Neural progenitor cell (in vitro differentiated cells): Measurements from ENCODE around the gene CENPP.

Experiments used
- EZH2 ChIP-seq: fragments of 200-600 bp; sonication (generic); IDR thresholded peaks from 2 replicates; pipeline ENCODE4 v1.6.1; 2017; ENCODE audit warnings: antibody characterized with exemption, mild to moderate bottlenecking, moderate library complexity
- TF ChIP-seq, protein P1 (sequence below): fragments of 200-600 bp; sonication (generic); IDR thresholded peaks from 2 replicates; pipeline ENCODE4 v1.5.1; 2017; ENCODE audit warnings: antibody characterized with exemption, mild to moderate bottlenecking

DNA sequence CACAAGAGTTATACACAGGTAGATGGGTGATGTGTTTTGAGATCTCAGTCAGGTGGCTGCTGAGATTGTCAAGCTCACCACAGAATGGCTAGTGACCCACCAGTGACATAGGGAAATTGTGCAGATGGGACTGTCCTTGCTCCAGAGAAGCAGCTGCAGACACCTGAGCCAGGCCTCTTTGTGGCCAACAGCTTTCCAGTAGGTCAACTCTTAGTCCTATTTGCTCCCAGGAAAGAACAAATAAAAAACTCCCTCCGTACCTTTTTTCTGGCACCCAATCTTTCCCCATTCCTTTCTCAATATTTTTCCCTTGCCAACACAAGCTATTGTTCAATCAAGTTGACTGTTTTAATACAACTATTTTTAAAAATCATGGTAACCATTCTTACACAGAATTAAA, 46.5 kb upstream of the CENPP start:
- TF ChIP-seq, protein P1, sequence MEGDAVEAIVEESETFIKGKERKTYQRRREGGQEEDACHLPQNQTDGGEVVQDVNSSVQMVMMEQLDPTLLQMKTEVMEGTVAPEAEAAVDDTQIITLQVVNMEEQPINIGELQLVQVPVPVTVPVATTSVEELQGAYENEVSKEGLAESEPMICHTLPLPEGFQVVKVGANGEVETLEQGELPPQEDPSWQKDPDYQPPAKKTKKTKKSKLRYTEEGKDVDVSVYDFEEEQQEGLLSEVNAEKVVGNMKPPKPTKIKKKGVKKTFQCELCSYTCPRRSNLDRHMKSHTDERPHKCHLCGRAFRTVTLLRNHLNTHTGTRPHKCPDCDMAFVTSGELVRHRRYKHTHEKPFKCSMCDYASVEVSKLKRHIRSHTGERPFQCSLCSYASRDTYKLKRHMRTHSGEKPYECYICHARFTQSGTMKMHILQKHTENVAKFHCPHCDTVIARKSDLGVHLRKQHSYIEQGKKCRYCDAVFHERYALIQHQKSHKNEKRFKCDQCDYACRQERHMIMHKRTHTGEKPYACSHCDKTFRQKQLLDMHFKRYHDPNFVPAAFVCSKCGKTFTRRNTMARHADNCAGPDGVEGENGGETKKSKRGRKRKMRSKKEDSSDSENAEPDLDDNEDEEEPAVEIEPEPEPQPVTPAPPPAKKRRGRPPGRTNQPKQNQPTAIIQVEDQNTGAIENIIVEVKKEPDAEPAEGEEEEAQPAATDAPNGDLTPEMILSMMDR, result no peak
- TF ChIP-seq EZH2, result no peak
